Tongue (tissue), 2 donors: Measurements from ENCODE around the gene C18orf32. TPM values are rescaled to one million over a fixed set of nuclear protein-coding genes. Genes with fewer than 3 reads are reported as not detected.
"Not testable (repeated sequence)": the region's sequence is repeated elsewhere in the genome, so short reads cannot be mapped to it uniquely, and the experiment has no call there.

Source experiments
- DNase-seq: peaks from one replicate; pipeline ENCODE4 v3.0.0-alpha.2; 2015
- total RNA-seq: library from RNA; depleted of rRNA; stranded (reverse); fragments of >200 nt; gene quantifications from one replicate; pipeline ENCODE4 v1.2.3, GENCODE V29; 2014

C18orf32 gene
- total RNA-seq: 20.9 TPM

DNA sequence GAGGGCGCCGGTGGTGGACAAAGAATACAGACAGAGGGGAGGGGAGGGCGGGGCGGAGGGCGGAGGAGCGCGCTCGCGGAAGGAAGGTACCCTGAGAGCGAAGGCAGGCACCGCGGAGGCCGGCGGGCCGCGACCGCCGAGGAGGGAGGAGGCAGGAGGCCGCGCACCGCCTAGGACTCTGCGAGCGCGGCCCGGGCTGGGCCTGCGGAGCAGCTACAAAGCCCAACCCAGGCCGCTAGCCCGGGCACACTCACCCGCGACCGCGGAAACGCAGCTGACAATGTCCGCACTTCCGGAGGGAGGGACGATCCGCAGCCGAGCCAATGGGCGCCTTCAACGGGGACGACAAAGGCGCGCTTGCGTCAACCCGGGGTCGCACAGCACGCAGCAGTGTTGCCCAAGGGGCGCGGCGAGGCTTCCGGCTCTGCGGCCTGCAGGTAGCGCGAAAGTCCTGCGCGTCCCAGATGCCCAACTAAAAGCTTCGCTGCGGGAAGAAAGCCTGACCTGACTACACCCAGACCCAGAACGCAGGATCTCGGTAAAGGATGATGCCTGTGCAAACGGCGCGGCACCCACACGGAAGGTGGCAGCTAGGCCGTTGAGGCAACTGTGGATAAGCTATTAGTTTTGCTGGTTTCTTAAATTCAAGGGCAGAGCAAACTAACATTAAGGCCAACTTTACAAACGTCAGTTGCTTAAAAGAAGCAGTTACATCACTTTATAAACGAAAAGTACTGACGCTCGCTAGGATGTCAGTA lies at the start of gene C18orf32:
Gene C18orf32, minus strand, starts transcription at position 282 of the 758 bp plus-strand sequence. CDS start 3,486 bp downstream, outside the sequence.
- DNase-seq: peak; percentile 97

DNA sequence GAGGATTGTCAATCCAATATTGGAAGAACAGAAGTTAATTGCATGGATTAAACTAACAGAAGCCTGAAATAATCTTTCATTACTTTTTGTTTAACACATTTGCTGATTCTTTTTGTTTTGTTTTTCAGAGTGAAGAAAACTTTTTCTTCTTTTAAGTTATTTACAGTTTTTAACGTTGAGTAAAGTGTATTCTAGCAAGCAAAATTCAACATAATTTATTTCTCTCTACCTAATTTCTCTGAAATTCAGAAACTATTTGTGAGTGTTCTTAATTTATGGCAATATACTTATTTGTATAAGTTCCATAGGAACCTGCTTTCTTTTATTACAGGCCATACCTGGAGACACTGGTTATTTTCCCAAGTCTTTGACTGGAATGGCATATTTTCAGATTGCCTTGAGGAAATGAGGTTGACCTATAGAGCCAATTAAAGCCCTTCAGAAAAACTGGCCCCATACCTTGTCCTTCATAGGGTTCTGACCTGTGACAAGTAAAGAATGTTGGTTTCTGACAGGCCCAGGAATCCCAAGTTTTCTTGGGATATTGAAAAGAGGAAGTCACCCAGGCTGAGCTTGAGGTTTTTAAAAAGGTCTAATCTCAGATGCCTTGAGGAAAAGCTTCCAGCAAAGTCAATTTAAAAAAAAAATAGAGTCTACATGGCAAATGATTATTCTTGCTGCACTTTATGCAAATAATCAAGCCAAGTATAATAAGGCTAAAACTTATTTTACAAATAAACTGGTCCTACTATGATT lies 48.0 kb upstream of the C18orf32 start:
- DNase-seq: no peak

DNA sequence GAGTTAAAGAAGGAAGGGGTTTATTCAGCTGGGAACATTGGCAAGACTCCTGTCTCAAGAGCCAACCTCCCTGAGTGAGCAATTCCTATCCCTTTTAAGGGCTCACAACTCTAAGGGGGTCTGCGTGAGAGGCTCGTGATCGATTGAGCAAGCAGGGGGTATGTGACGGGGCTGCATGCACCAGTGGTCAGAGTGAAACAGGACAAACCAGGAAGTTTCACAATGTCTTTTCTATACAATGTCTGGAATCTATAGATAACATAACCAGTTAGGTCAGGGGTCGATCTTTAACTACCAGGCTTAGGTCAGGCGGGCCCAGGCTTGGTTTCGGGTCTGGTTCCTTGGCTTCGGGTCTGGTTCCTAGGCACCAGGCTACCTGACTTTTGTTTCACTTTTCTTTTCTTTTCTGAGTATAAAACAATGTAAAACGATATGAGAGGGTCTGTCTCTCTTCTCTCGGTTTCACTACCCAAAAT lies 44.7 kb upstream of the C18orf32 start:
- DNase-seq: no peak

- no peak for DNase-seq
Measured at GRCh38 chr18:49529596-49529995, 42.6 kb upstream of the C18orf32 start.

- DNase-seq: no peak
Measured at GRCh38 chr18:49527631-49528327, 40.7 kb upstream of the C18orf32 start.

- DNase-seq: no peak
Measured at GRCh38 chr18:49525981-49526380, 38.9 kb upstream of the C18orf32 start.

GRCh38 chr18:49524951-49525350 lies 37.9 kb upstream of the C18orf32 start:
- DNase-seq: no peak

DNA sequence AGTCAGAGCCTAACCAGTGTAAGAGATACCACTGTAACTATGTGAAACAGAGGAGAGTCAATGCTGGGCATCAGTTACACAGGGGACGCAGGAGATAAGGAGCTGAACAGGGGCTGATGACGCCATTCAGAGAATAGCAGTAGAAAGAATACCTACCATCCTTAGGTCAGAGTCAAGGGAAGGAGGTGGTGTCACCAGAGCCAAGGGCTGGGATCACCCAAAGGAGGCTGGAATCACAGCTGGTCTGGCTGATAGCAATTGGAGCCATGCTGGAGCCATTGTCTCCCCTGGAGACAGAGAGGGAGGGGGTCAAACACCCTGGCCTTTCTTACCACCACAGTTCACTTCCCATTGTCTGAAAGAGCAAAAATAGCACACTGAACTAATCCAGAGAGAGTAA lies 37.3 kb upstream of the C18orf32 start:
- no peak for DNase-seq

- not testable (repeated sequence) for DNase-seq
Measured at GRCh38 chr18:49523580-49524093, 36.6 kb upstream of the C18orf32 start.

- peak; percentile 92 for DNase-seq
Measured at GRCh38 chr18:49521216-49521835, 34.3 kb upstream of the C18orf32 start.

GRCh38 chr18:49520661-49521145 lies 33.7 kb upstream of the C18orf32 start:
- peak; percentile 69 for DNase-seq

- no peak for DNase-seq
Measured at GRCh38 chr18:49519101-49519971, 32.3 kb upstream of the C18orf32 start.

DNA sequence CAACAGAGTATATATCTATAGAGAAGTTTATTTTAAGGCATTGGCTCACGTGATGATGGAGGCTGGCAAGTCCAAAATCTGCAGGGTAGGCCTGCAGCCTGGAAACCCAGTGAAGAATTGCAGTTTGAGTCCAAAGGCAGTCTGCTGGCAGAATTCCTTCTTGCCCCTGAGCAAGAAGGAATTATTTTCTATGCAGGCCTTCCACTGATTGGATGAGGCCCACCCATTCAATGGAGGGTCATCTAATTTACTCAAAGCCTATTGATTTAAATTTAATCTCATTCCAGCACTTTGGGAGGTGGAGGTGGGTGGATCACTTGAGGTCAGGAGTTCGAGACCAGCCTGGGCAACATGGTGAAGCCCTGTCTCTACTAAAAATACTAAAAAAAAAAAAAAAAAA lies 30.4 kb upstream of the C18orf32 start:
- DNase-seq: no peak

- no peak for DNase-seq
Measured at GRCh38 chr18:49515516-49515915, 28.5 kb upstream of the C18orf32 start.

DNA sequence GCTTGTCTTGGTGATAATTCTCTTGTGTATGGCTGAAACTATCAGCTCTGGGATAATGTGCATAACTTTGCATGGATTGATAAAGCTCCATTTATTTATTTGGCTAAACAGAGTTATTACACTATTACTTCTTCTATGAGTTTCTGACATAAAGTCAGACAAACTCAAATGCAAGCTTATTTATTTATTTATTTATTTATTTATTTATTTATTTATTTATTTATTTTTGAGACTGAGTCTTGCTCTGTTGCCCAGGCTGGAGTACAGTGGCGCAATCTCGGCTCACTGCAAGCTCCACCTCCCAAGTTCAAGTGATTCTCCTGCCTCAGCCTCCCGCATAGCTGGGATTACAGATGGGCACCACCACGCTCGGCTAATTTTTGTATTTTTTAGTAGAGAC lies 28.0 kb upstream of the C18orf32 start:
- DNase-seq: not testable (repeated sequence)

- no peak for DNase-seq
Measured at GRCh38 chr18:49514577-49514976, 27.5 kb upstream of the C18orf32 start.

DNA sequence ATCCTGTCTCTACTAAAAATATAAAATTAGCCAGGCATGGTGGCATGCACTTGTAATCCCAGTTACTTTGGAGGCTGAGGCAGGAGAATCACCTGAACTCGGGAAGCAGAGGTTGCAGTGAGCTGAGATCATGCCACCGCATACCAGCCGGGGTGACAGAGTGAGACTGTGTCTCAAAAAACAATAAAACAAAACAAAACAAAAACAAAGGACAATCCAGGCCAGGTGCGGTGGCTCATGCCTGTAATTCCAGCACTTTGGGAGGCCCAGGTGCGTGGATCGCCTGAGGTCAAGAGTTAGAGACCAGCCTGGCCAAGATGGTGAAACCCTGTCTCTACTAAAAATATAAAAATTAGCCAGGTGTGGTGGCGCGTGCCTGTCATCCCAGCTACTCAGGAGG lies 25.8 kb upstream of the C18orf32 start:
- DNase-seq: not testable (repeated sequence)

DNA sequence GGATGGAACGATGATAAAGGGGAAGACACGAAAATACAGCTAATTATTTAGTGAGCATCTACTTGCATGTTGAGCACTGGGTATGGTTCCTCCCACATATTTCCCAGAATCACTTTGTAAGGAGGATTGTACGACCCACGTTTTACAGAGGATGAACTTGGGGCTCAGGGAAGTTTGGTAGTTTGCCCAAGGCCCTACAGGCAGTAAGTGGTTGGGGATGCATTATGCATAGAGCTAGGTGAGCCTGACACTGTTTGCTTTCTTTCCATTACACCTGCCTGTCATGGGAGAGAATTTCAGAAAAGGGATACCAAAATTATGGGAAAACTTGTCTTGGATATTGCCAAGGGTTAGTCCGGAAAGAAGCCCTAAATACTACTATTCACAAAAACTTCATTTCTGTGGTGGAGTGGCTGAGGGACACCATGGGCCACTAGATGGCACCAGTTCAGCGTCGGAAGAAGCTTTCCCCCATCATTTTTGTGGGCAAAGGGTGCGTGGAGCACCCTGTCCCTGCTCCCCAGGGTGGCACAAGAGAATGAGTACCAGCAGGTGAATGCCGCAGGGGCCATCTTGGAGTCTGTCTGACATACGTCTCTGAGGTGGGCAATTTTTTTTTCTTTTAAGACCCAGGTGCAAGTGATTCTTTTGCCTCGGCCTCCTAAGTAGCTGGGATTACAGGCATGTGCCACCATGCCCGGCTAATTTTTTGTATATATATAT lies 23.5 kb upstream of the C18orf32 start:
- DNase-seq: peak; percentile 74

DNA sequence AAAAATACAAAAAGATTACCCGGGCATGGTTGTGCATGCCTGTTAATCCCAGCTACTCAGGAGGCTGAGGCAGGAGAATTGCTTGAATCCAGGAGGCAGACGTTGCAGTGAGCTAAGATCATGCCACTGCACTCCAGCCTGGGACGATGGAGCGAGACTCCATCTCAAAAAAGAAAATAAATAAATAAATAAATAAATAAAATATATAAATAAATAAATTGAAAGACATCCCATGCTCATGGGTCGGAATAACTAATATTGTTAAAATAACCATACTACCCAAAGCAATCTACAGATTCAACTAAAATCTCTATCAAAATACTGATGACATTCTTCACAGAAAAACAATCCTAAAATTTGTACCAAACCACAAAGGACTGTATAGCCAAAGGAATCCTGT lies 19.4 kb upstream of the C18orf32 start:
- DNase-seq: not testable (repeated sequence)

GRCh38 chr18:49503931-49504330 lies 16.9 kb upstream of the C18orf32 start:
- DNase-seq: no peak
